Measurements from ENCODE around the gene LDLR. TPM values are rescaled to one million over a fixed set of nuclear protein-coding genes. Genes with fewer than 3 reads are reported as not detected.

Gene LDLR
- total RNA-seq, 4 donors from 2014 or later = 14.9 to 68.1 (median 32.6) TPM

- ATAC-seq = peak; percentile 46
Observed at GRCh38 chr19:11091703-11092153, 2.5 kb downstream of the LDLR start.

GRCh38 chr19:11092181-11092538, 2.9 kb downstream of the LDLR start:
- H3K27ac ChIP-seq = peak overlapping the region; percentile 96 to 99 (median 97)
- 4 to 23% methylated on average over 2 to 6 of the region's 6 CpGs for WGBS, 2 donors (ENCODE audit: low coverage in 1 of 2)
- no peaks in the 10 kb centered on the region for H3K9me3 ChIP-seq
- ATAC-seq = no peak
- TF ChIP-seq, protein P1, sequence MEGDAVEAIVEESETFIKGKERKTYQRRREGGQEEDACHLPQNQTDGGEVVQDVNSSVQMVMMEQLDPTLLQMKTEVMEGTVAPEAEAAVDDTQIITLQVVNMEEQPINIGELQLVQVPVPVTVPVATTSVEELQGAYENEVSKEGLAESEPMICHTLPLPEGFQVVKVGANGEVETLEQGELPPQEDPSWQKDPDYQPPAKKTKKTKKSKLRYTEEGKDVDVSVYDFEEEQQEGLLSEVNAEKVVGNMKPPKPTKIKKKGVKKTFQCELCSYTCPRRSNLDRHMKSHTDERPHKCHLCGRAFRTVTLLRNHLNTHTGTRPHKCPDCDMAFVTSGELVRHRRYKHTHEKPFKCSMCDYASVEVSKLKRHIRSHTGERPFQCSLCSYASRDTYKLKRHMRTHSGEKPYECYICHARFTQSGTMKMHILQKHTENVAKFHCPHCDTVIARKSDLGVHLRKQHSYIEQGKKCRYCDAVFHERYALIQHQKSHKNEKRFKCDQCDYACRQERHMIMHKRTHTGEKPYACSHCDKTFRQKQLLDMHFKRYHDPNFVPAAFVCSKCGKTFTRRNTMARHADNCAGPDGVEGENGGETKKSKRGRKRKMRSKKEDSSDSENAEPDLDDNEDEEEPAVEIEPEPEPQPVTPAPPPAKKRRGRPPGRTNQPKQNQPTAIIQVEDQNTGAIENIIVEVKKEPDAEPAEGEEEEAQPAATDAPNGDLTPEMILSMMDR (IDR thresholded peaks at IDR 0.05) = no peak
- no peak for TF ChIP-seq POLR2AphosphoS5 (IDR thresholded peaks at IDR 0.05)
- no peak for TF ChIP-seq EP300 (IDR thresholded peaks at IDR 0.05)
- TF ChIP-seq POLR2A (IDR thresholded peaks at IDR 0.05) = no peak
- no peaks in the 10 kb centered on the region for H3K36me3 ChIP-seq
- peaks cover 2 to 91% (median 21%) of the 10 kb centered on the region in 3 donors for H3K4me1 ChIP-seq
- peak overlapping the region in 1 of 2 donors; percentile 70 for H3K4me3 ChIP-seq
- H3K27me3 ChIP-seq = no peaks in the 10 kb centered on the region

More at GRCh38 chr19:11091703-11092153, 2.5 kb downstream of the LDLR start:
- Histone ChIP-seq H3K27ac (peak overlapping the region; percentile 96 to 99 (median 97)), H3K4me1 (peaks cover 2 to 86% (median 21%) of the 10 kb centered on the region in 3 donors), H3K27me3 (no peaks in the 10 kb centered on the region), H3K9me3 (no peaks in the 10 kb centered on the region), H3K36me3 (no peaks in the 10 kb centered on the region), H3K4me3 (peak overlapping the region; percentile 70 to 76)
- 1% methylated on average over 5 of the region's 8 CpGs; no CpG with 5 or more reads in 1 of the 2 donors for WGBS, 2 donors (ENCODE audit: low coverage in 1 of 2)
- TF ChIP-seq POLR2AphosphoS5 (IDR thresholded peaks at IDR 0.05) = peak; percentile 96
- TF ChIP-seq, protein P1 (IDR thresholded peaks at IDR 0.05) = no peak
- TF ChIP-seq EP300 (IDR thresholded peaks at IDR 0.05) = no peak
- peak; percentile 32 to 40 for TF ChIP-seq POLR2A (IDR thresholded peaks at IDR 0.05)

GRCh38 chr19:11093689-11094238, 4.5 kb downstream of the LDLR start:
- Histone ChIP-seq H3K9me3 (peaks cover 0 to 3% (median 0%) of the 10 kb centered on the region in 3 donors), H3K36me3 (no peaks in the 10 kb centered on the region), H3K4me3 (no peak overlapping the region), H3K4me1 (peaks cover 0 to 82% (median 18%) of the 10 kb centered on the region in 3 donors), H3K27me3 (no peaks in the 10 kb centered on the region), H3K27ac (peak overlapping the region in 3 of 4 donors; percentile 9 to 98 (median 96))
- WGBS, 2 donors (ENCODE audit: low coverage in 1 of 2) = 61 to 85% methylated on average over 4 to 12 of the region's 15 CpGs
- ATAC-seq = no peak
- TF ChIP-seq, protein P1 (IDR thresholded peaks at IDR 0.05) = no peak
- no peak for TF ChIP-seq POLR2A (IDR thresholded peaks at IDR 0.05)
- no peak for TF ChIP-seq EP300 (IDR thresholded peaks at IDR 0.05)

GRCh38 chr19:11094520-11094894, 5.2 kb downstream of the LDLR start:
- Histone ChIP-seq H3K9me3 (peaks cover 0 to 4% (median 0%) of the 10 kb centered on the region in 3 donors), H3K4me3 (no peak overlapping the region), H3K36me3 (no peaks in the 10 kb centered on the region), H3K4me1 (peaks cover 0 to 75% (median 16%) of the 10 kb centered on the region in 3 donors), H3K27ac (peak overlapping the region; percentile 35 to 98 (median 84)), H3K27me3 (no peaks in the 10 kb centered on the region)
- ATAC-seq = no peak
- 71 to 90% methylated on average over 2 to 3 of the region's 4 CpGs for WGBS, 2 donors (ENCODE audit: low coverage in 1 of 2)
- TF ChIP-seq EP300 (IDR thresholded peaks at IDR 0.05) = no peak
- TF ChIP-seq POLR2AphosphoS5 (IDR thresholded peaks at IDR 0.05) = no peak
- TF ChIP-seq POLR2A (IDR thresholded peaks at IDR 0.05) = no peak
- TF ChIP-seq, protein P1 (IDR thresholded peaks at IDR 0.05) = no peak
